HG02981 (cell line): ENCODE results near the gene MXRA7.
"Not testable (repeated sequence)": the region's sequence is repeated elsewhere in the genome, so short reads cannot be mapped to it uniquely, and the experiment has no call there.

Experiments used
- ATAC-seq: cut with Tn5 transposase; IDR thresholded peaks from one replicate; pipeline ENCODE4 v1.9.1; 2021; ENCODE audit warnings: mild to moderate bottlenecking, moderate library complexity; ENCODE audit not compliant: unreplicated experiment

MXRA7 gene

DNA sequence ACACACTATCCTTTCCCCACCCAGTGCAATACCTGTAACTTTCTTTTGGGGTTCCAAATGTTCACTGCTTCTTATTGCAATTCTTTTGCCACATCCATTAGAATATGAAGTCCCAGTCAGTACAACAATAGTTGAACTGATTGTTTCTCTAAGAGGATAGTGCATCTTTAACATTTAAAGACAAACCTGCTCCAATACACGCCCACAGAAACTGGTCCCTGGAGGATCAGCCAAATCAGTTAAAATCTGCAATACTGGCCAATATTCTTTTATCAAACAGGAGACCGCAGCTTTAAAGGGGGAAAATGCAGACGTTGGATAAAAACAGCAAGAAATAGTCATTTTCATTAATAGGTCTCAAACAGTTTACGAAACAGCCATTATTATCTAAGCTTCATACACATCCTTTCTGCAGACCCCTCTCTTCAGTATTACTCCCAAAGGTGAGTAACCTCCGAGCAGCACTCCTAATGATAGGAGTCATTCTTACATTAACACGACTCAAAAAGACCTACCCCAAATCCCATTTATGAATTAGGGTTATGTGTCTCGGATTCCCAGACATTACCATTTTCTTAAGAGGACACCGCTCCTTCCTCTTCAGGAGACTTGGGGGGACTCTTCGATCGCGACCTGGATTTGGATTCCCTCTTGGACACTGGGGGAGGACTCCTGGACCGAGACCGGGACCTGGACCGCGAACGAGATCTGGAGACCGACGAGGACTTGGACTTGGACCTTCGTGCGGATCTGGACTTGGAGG, 25.0 kb upstream of the MXRA7 start:
- no peak for ATAC-seq

DNA sequence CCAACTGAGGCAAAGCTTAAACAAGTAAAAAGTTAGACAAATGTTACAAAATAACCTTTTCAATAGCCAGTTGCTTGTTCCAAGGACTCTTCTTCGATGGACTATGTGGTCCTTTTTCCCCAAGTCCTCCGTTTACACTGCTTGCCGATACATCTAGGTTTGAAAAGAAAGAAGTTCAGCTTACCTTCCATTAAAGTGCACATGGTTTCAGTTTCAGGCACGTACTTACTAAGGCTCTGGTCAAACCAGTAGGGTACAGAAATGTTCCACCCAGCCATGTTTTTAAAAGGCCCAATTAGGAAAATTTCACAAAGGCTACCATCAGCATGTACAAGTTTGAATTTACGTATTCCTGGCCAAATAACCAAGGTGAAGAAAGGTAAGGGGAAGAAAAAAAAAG, 24.2 kb upstream of the MXRA7 start:
- ATAC-seq: no peak

DNA sequence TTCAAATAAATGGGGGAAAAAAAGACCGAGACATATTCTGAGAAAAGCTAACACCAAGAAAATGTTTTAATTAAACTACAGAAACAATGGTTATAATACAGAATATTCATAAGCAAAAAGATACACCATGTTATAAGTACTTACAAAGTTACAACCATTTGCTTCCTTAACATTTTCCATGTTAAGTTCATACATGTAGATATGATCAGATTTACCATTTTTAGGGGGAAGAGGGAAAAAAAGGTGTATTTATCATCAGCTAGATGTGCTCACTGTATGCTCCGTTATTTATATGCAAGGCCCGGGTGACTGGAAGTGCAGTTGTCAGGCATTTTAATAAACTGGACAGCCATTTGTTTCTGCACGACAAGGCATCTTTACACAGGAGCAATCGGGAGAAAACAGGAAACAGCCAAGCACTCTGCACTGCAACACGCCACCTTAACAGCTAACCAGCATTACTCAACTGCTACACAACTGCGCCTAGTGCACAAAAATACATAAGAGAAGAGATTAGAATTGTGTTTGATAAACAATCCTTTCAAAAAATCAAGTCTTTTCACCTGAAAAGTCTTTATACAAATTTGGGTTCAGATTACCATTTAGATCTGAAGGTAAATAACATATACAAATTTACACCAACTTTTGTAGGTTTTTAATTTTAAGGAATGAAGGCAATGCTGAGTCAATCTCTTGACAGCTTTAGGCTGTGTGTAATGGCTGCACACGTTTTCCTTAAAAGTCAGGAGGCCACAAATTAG, 23.5 kb upstream of the MXRA7 start:
- ATAC-seq: no peak

DNA sequence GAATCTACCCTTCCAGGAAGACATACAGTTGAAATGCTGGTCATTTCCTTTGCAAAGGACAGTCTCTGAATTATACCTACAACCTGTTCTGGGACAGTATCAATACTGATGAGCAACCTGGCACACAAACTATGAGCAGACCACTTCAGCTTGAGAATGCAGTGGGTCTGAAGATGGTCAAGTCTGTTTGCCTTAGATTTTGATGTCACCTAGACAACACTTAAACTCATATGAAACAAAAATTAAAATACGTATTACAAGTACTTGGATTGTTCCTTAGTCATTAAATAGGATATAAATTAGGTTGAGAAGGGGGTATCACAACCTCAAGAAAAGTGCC, 22.8 kb upstream of the MXRA7 start:
- ATAC-seq: no peak

- no peak for ATAC-seq
Observed at GRCh38 chr17:76732734-76733617, 22.2 kb upstream of the MXRA7 start.

- not testable (repeated sequence) for ATAC-seq
Observed at GRCh38 chr17:76731800-76732733, 21.3 kb upstream of the MXRA7 start.

DNA sequence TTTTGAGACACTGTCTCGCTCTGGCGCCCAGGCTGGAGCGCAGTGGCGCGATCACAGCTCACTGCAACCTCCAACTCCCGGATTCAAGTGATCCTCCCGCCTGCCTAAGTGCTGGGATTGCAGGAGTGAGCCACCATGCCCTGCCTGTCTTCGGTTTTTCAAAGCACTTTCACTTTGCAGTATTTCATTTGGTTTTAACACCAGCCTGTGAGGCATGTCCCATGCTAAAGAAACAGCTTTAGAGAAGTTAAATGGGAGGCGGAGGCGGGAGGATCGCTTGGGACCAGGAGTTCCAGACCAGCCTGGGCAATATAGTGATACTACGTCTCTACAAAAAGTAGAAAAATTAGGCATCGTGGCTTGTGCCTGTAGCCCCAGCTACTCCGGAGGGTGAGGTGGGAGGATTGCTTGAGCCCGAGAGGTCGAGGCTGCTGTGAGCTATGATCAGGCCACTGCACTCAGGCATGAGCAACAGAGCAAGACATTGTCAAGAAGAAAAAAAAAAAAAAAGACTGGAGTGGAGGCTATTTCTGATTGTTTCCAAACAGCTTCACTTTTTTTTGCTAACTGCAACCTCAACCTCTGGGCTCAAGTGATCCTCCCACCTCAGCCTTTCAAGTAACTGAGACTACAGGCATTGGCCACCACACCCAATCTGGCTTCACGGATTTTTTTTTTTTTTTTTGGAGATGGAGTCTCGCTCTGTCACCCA, 17.1 kb upstream of the MXRA7 start:
- no peak for ATAC-seq

- ATAC-seq: peak; percentile 39
Observed at GRCh38 chr17:76726776-76727718, 16.3 kb upstream of the MXRA7 start, which contains the start of gene METTL23. Gene METTL23, plus strand, starts transcription at chr17:76726839. Its CDS starts 2,872 bp downstream, at chr17:76729711.

- ATAC-seq: peak; percentile 70
Observed at GRCh38 chr17:76726231-76726775, 15.5 kb upstream of the MXRA7 start, which contains the start of gene JMJD6. Gene JMJD6, minus strand, starts transcription at chr17:76726606. Its CDS starts 131 bp downstream, at chr17:76726475.

DNA sequence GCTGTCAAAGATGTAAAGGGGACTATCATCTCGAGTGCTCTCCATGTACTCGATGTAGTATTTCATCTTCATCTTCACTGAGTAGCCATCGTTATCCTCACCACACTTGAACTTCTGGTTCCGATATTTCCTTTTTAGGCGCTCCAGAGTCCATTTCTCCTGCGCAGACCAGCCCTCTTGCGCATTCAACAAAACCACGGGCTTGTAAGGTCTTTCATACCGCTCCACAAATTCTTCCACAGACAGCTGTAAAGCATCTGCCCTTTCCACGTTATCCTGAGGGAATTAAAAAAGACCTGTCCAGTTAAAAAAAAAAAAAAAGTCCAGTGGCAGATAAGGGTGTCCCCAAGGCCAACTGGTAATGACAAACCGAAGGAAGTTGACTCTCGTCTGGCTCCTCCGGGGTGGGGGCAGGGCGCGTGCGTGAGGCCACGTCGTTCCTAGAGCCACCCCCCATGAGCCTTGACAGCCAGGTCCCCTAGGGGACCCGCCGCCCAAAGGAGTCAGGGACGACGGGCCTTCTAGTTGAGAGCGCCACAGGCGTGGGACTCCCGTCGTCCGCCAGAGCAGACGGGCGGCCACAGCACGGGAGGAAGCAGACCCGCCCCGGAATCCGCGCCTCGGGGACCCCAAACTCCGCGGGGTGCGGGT, 14.9 kb upstream of the MXRA7 start:
- peak; percentile 19 for ATAC-seq

- no peak for ATAC-seq
Observed at GRCh38 chr17:76723812-76724211, 13.0 kb upstream of the MXRA7 start.

DNA sequence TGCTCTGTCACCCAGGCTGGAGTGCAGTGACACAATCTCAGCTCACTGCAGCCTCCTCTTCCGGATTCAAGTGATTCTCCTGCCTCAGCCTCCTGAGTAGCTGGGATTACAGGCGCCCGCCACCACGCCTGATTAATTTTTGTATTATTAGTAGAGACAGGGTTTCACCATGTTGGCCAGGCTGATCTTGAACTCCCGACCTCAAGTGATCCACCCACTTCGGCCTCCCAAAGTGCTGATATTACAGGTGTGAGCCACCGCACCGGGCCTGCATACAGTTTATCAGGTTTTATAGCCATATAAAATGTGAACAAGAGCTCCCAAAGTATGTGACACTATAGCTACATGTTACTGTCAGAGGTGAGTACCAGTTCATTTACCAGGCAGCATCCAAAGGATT, 12.2 kb upstream of the MXRA7 start:
- ATAC-seq: not testable (repeated sequence)

- ATAC-seq: no peak
Observed at GRCh38 chr17:76722279-76722678, 11.5 kb upstream of the MXRA7 start.

DNA sequence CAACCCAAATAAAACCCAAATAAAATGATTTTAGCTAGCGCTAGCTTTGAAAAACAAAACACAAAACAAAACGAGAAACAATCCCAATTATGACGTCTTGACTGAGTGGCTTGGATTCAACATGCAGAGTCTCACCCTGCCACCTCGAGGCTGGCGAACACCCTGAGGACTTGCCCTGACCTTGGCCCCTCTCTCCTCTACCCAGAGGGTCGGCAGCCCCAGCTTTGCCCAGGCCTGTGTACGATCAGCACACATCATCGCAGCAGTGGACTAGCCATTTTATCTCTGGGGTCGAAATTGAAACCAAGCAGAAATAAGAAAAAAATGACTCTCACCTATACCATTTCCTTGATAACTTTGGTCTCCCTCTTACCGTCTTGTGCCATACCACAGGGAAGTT, 10.7 kb upstream of the MXRA7 start:
- ATAC-seq: no peak

DNA sequence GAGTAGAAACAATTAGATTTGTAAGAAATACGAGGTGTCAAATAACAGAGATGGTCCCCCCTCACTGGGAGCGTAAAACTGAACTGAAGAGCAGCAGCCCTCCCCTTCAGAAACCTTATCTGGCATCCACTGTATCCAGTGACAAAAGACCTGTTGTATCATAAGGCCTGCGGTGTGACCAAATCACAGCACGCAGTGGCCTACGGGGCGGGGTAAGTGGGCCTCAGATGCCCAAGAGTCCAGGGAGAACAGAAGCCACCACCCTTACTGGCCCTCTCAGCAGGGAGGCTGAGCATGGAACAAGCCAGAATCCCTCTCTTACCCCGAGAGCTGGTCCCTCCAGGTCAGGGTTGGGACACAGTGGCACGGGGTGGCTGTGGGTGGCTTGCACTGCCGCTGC, 10.2 kb upstream of the MXRA7 start:
- no peak for ATAC-seq

DNA sequence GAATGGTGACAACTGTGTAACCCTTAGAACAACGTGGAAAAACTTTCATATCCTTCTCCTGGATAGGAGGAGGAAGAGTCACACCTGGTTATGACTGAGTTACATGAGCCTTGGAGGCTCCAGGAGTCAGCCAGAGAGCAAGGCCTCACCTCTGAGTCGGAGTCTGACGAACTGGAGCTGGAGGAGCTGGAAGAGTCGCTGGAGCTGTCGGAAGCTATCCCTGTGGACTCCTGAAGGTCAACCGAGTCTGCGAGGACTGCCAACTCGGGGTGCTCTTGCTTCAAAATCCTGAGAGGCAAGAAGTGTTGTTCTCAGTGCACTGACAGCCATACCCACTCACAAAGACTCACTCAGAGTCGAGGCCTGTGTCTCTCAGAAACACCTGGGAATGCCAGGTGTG, 9.4 kb upstream of the MXRA7 start:
- no peak for ATAC-seq

GRCh38 chr17:76718516-76718915, 7.8 kb upstream of the MXRA7 start:
- no peak for ATAC-seq

DNA sequence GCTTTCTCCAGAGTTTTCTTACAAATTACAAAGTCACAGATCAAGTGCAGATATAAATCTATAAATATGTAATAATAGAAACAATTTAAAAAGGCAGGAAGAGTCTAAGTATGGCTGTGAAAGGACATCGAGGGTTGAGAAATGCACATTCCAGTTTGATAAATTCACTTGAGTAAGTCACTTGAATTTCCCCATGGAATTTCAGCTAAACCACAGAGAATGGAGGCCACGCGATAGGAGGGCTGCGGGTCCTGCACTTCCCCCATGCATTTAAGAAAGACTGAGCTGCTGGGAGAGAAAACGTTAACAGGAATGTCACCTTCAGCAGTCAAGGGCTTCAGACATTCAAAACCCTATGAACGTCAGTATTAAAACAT, 6.1 kb upstream of the MXRA7 start:
- ATAC-seq: no peak
